GM12873 (cell line): Measurements from ENCODE around the gene PYGO2.

Experiments used
- TF ChIP-seq, protein P1 (sequence below): IDR thresholded peaks from 2 replicates; pipeline ENCODE4 v1.5.1; 2012; ENCODE audit warnings: low read depth, mild to moderate bottlenecking, moderate library complexity, low read length, control low read depth; ENCODE audit not compliant: insufficient read depth; ENCODE audit errors: missing control alignments

The PYGO2 gene

DNA sequence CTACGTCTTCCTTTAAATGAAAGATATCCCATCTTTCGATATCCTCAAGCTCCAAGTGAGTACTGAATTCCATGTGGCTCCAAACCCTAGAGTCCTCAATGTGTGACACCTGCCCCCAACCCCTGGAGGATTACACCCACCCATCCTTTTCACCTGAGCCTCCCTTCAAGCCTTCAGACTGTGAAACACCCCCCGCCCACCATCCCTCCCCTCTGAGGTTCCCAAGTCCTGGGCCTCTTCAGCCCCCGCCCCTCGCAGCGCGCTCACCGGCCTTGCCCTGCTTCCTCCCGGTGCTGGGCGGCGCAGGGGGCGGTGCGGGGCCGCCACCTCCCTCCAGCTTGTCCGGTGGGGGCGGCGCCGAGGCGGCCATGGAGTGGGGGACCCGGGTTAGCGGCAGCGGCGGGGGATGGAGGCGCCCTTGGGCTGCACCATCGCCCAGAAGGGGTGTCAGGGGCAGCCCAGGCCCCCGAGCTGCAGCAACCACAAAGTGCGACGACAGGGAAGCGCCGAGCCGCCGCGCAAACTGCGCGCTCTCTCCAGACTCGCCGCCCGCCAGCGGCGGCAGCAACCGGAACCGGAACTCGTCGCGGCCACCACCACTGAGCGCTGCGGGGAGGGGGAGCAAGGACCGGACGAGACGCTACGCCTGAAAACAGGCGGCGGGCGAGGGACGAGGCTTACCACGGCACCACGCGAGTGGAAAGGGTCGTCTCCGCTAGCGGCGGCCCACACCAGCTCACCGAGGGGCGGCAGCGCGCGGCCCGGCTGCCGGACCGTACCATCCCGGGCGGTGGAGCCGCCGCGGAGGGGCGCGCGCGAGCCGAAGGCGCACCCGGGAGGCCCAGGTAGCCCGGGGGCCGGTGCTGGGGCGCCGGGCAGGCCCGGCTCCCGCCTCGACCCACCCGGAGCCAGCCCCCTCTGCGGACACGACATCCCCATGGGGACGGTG is at the start of gene PYGO2:
Gene PYGO2 (minus strand): TSS at position 576 of the 949 bp plus-strand sequence. CDS start 206 bp downstream, at position 370.
- TF ChIP-seq, protein P1, sequence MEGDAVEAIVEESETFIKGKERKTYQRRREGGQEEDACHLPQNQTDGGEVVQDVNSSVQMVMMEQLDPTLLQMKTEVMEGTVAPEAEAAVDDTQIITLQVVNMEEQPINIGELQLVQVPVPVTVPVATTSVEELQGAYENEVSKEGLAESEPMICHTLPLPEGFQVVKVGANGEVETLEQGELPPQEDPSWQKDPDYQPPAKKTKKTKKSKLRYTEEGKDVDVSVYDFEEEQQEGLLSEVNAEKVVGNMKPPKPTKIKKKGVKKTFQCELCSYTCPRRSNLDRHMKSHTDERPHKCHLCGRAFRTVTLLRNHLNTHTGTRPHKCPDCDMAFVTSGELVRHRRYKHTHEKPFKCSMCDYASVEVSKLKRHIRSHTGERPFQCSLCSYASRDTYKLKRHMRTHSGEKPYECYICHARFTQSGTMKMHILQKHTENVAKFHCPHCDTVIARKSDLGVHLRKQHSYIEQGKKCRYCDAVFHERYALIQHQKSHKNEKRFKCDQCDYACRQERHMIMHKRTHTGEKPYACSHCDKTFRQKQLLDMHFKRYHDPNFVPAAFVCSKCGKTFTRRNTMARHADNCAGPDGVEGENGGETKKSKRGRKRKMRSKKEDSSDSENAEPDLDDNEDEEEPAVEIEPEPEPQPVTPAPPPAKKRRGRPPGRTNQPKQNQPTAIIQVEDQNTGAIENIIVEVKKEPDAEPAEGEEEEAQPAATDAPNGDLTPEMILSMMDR = peak; percentile 57

DNA sequence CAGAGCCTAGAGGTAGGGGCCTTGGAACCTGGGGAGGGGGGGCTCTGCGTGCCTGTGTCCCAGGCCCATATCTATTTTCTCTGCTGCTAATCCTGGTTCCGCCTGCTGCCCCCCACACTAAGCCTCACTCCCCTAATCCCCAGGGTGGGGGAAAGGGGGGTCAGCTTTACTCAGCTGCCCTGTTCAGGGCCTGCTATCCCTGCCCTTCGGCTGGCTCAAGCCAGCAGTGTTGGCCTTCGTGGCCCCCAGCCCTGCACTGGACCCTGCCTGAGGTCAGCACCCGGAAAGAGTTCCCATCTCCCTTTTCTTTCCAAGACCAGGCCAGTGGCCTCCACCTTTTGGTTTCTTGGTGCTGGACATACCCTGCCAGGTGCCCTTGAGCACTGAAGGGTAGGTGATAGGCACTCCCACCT is 49.4 kb upstream of the PYGO2 start:
- TF ChIP-seq, protein P1 = no peak

GRCh38 chr1:155010211-155010918 is 48.8 kb upstream of the PYGO2 start:
- TF ChIP-seq, protein P1 = no peak

- TF ChIP-seq, protein P1 = no peak
These were observed 48.2 kb upstream of the PYGO2 start for GRCh38 chr1:155009742-155010141.

DNA sequence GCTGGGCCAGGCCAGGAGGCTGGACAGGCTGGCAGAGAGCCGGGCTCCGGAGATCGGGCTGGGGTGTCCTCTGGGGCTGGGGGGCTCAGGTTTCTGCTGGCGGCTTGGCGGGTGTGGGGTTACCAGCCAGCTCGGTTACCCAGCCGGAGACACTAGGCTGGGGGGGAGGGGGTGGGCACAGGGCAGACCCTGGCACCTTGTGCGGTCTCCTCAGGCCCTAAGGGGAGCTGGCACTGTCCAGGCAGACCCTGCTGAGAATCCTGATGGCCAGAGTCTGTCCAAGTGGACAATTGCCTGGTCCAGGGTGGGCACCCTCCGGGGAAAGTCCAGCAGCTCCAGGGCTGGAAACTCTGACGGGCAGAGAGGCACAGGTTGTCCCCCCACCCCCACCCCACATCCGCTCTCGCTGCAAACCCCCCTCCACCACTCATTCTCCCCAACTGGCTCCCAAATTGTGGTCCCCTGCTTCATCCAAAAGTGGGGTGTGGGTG is 47.7 kb upstream of the PYGO2 start:
- TF ChIP-seq, protein P1 = no peak

DNA sequence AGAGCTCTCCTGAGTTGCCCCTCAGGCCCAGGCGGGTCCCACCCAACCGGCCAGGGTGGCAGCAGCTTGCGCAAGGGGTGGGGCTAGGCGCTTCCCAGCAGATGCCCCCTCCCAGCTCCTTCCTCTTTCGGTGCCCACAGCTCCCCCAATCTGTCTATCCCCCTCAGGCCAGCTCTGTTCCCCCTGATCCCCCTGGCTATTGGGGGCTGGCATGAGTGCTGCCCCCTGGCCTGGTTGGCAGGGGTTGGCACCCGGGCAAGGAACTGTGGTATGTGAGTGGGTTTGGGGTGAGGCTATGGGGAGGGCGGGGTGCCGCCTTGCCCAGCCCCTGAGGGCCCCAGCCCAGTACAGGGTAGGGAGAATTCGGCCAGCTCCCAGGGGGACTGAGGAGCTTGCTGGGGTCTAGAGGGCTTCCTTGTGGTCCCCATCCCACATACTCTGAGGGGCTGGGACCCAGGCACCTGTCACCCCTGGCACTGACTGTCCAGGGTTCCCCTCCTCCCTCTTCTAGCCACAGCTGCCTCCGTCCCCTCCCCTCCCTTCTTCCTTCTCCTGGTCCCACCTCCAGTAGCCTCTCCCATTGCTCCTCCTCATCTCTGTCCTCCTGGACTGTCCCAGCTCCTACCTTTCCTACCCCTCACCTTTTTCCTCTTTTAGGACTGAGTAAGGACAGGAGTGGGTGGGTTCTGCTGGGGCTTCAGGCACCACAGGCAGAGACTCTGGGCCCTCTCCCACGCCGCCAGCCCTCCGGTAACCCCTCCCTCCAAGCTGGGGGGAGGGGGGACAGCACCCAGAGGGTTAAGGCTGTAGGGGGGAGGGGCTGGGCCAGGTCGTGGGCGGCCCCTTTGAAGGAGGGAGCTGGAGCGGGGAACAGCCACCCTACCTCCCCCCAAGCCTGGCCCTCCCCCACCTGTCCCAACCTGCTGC is 46.7 kb upstream of the PYGO2 start:
- TF ChIP-seq, protein P1 = no peak
